ENCODE results near the gene PIK3AP1.
A peak's percentile ranks its signal among the peaks of the same experiment; 100 is the strongest.
"Not testable (repeated sequence)": the region's sequence is repeated elsewhere in the genome, so short reads cannot be mapped to it uniquely, and the experiment has no call there.

PIK3AP1 gene

GRCh38 chr10:96719850-96720421, 378 bp downstream of the PIK3AP1 start:
- DNase-seq: peak; percentile 84

GRCh38 chr10:96719200-96719599, 1.1 kb downstream of the PIK3AP1 start:
- no peak for DNase-seq

- no peak for DNase-seq
Measured at GRCh38 chr10:96718304-96718990, 1.9 kb downstream of the PIK3AP1 start.

- no peak for DNase-seq
Measured at GRCh38 chr10:96716390-96716789, 3.9 kb downstream of the PIK3AP1 start.

GRCh38 chr10:96714746-96715255, 5.5 kb downstream of the PIK3AP1 start:
- no peak for DNase-seq

- DNase-seq: no peak
Measured at GRCh38 chr10:96714031-96714590, 6.2 kb downstream of the PIK3AP1 start.

- no peak for DNase-seq
Measured at GRCh38 chr10:96712662-96713271, 7.5 kb downstream of the PIK3AP1 start.

GRCh38 chr10:96711048-96711728, 9.1 kb downstream of the PIK3AP1 start:
- no peak for DNase-seq

- no peak for DNase-seq
Measured at GRCh38 chr10:96709525-96709924, 10.8 kb downstream of the PIK3AP1 start.

GRCh38 chr10:96708996-96709395, 11.3 kb downstream of the PIK3AP1 start:
- DNase-seq: no peak

GRCh38 chr10:96708456-96708855, 11.9 kb downstream of the PIK3AP1 start:
- DNase-seq: no peak

- no peak for DNase-seq
Measured at GRCh38 chr10:96706331-96706853, 13.9 kb downstream of the PIK3AP1 start.

GRCh38 chr10:96705134-96705533, 15.2 kb downstream of the PIK3AP1 start:
- no peak for DNase-seq

GRCh38 chr10:96704563-96704962, 15.8 kb downstream of the PIK3AP1 start:
- no peak for DNase-seq

GRCh38 chr10:96703358-96703757, 17.0 kb downstream of the PIK3AP1 start:
- no peak for DNase-seq

- DNase-seq: no peak
Measured at GRCh38 chr10:96701265-96701664, 19.0 kb downstream of the PIK3AP1 start.

GRCh38 chr10:96700374-96701099, 19.8 kb downstream of the PIK3AP1 start:
- DNase-seq: no peak

- no peak for DNase-seq
Measured at GRCh38 chr10:96699613-96700012, 20.7 kb downstream of the PIK3AP1 start.

GRCh38 chr10:96698305-96698704, 22.0 kb downstream of the PIK3AP1 start:
- not testable (repeated sequence) for DNase-seq

- no peak for DNase-seq
Measured at GRCh38 chr10:96697438-96697837, 22.9 kb downstream of the PIK3AP1 start.

- DNase-seq: no peak
Measured at GRCh38 chr10:96696845-96697425, 23.4 kb downstream of the PIK3AP1 start.
